22Rv1 (cell line): ENCODE results near the gene TNFSF9.

Experiments
- ZFX ChIP-seq: fragments of 450-650 bp; IDR thresholded peaks from 2 replicates; pipeline ENCODE4 v1.6.1; 2017; ENCODE audit warnings: antibody characterized with exemption, borderline replicate concordance
- TF ChIP-seq, protein P1 (sequence below): fragments of 450-650 bp; IDR thresholded peaks from 2 replicates; pipeline ENCODE4 v1.5.1; 2017; ENCODE audit warnings: mild to moderate bottlenecking

DNA sequence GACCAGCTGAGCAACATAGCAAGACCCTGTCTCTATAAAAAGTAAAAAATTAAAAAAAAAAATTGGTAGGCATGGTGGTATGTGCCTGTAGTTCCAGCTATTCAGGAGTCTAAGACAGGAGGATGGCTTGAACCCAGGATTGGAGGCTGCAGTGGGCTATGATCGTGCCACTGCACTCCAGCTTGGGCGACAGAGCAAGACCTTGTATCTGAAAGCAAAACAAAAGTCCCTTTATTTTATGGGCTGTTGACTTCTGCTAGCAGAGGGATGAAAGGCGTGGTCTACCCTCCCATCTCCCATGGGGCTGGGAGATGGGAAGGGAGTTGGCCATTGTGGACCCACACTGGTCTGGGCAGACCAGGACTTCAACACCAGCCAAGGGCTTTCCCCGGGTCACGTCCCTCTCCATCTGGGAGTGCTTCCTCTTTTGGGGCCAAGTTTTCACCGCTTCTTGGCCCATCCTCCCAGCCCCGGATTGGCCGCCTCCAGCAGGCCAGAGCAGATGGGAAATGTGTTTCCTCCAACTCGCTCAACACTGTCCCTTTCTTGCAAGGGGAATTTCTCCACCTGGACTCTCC, 2.2 kb upstream of the TNFSF9 start:
- TF ChIP-seq, protein P1, sequence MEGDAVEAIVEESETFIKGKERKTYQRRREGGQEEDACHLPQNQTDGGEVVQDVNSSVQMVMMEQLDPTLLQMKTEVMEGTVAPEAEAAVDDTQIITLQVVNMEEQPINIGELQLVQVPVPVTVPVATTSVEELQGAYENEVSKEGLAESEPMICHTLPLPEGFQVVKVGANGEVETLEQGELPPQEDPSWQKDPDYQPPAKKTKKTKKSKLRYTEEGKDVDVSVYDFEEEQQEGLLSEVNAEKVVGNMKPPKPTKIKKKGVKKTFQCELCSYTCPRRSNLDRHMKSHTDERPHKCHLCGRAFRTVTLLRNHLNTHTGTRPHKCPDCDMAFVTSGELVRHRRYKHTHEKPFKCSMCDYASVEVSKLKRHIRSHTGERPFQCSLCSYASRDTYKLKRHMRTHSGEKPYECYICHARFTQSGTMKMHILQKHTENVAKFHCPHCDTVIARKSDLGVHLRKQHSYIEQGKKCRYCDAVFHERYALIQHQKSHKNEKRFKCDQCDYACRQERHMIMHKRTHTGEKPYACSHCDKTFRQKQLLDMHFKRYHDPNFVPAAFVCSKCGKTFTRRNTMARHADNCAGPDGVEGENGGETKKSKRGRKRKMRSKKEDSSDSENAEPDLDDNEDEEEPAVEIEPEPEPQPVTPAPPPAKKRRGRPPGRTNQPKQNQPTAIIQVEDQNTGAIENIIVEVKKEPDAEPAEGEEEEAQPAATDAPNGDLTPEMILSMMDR: no peak
- no peak for TF ChIP-seq ZFX
